GM21515 (cell line): ENCODE data around the gene MCF2L2.

ENCODE experiments used
- ATAC-seq: cut with Tn5 transposase; IDR thresholded peaks from one replicate; pipeline ENCODE4 v1.9.1; 2021; ENCODE audit not compliant: unreplicated experiment

MCF2L2 gene

GRCh38 chr3:183212096-183212495, 216.3 kb downstream of the MCF2L2 start:
- no peak for ATAC-seq

GRCh38 chr3:183211352-183211751, 217.1 kb downstream of the MCF2L2 start:
- ATAC-seq, result no peak

- ATAC-seq, result no peak
Measured at GRCh38 chr3:183210862-183211341, 217.5 kb downstream of the MCF2L2 start.

GRCh38 chr3:183210341-183210740, 218.1 kb downstream of the MCF2L2 start:
- no peak for ATAC-seq

GRCh38 chr3:183208800-183209199, 219.6 kb downstream of the MCF2L2 start:
- no peak for ATAC-seq

- ATAC-seq, result no peak
Measured at GRCh38 chr3:183208260-183208659, 220.2 kb downstream of the MCF2L2 start.

- no peak for ATAC-seq
Measured at GRCh38 chr3:183203670-183204069, 224.7 kb downstream of the MCF2L2 start.

GRCh38 chr3:183202004-183202722, 226.3 kb downstream of the MCF2L2 start:
- no peak for ATAC-seq

GRCh38 chr3:183198939-183199338, 229.5 kb downstream of the MCF2L2 start:
- no peak for ATAC-seq

- no peak for ATAC-seq
Measured at GRCh38 chr3:183197734-183198133, 230.7 kb downstream of the MCF2L2 start.

- ATAC-seq, result no peak
Measured at GRCh38 chr3:183195266-183195665, 233.2 kb downstream of the MCF2L2 start.

- no peak for ATAC-seq
Measured at GRCh38 chr3:183193762-183194689, 234.4 kb downstream of the MCF2L2 start.

GRCh38 chr3:183192650-183193300, 235.6 kb downstream of the MCF2L2 start:
- no peak for ATAC-seq

- ATAC-seq, result no peak
Measured at GRCh38 chr3:183189641-183190040, 238.8 kb downstream of the MCF2L2 start.

- ATAC-seq, result peak; percentile 62
Measured at GRCh38 chr3:183188895-183189462, 239.4 kb downstream of the MCF2L2 start.

- ATAC-seq, result no peak
Measured at GRCh38 chr3:183185696-183186095, 242.7 kb downstream of the MCF2L2 start.

- ATAC-seq, result no peak
Measured at GRCh38 chr3:183182732-183183610, 245.4 kb downstream of the MCF2L2 start.

GRCh38 chr3:183182073-183182472, 246.3 kb downstream of the MCF2L2 start:
- no peak for ATAC-seq

GRCh38 chr3:183181606-183182005, 246.8 kb downstream of the MCF2L2 start:
- no peak for ATAC-seq

GRCh38 chr3:183180784-183181295, 247.6 kb downstream of the MCF2L2 start:
- no peak for ATAC-seq
